ENCODE results near the gene OPN1LW. TPM values are rescaled to one million over a fixed set of nuclear protein-coding genes. Genes with fewer than 3 reads are reported as not detected.

The OPN1LW gene
- total RNA-seq, 1 donor = not detected

Other genes with a start within 250 kb of the OPN1LW start
- under 0.01 TPM in 1 of 2 replicates, not detected in the other for gene AVPR2, start 239.6 kb upstream of the OPN1LW start, total RNA-seq
- 3.0 and 5.2 TPM in 2 replicates for gene ARHGAP4, start 218.0 kb upstream of the OPN1LW start, total RNA-seq
- 59.9 and 62.2 TPM in 2 replicates for gene NAA10, start 209.2 kb upstream of the OPN1LW start, total RNA-seq
- gene RENBP, start 199.6 kb upstream of the OPN1LW start, total RNA-seq = 4.3 and 12.6 TPM in 2 replicates
- 28.1 and 28.3 TPM in 2 replicates for gene HCFC1, start 172.4 kb upstream of the OPN1LW start, total RNA-seq
- gene TMEM187, start 171.5 kb upstream of the OPN1LW start, total RNA-seq = 5.2 and 7.1 TPM in 2 replicates
- 62.6 and 102 TPM in 2 replicates for gene IRAK1, start 124.3 kb upstream of the OPN1LW start, total RNA-seq
- 25.1 and 28.5 TPM in 2 replicates for gene MECP2, start 46.5 kb upstream of the OPN1LW start, total RNA-seq
- not detected in 2 replicates for gene OPN1MW, start 38.4 kb downstream of the OPN1LW start, total RNA-seq
- not detected in 2 replicates for gene OPN1MW2, start 75.5 kb downstream of the OPN1LW start, total RNA-seq
- not detected in 2 replicates for gene OPN1MW3, start 113.3 kb downstream of the OPN1LW start, total RNA-seq
- not detected in 2 replicates for gene TEX28, start 150.9 kb downstream of the OPN1LW start, total RNA-seq
- not detected in 2 replicates for gene TKTL1, start 151.6 kb downstream of the OPN1LW start, total RNA-seq
- gene FLNA, start 230.4 kb downstream of the OPN1LW start, total RNA-seq = 3,767 and 4,290 TPM in 2 replicates
- 34.5 and 35.1 TPM in 2 replicates for gene EMD, start 235.1 kb downstream of the OPN1LW start, total RNA-seq

Data from fibroblast of villous mesenchyme (primary cell).